Jurkat, Clone E6-1 (cell line): ENCODE results near the gene SHF.

Experiments used
- DNase-seq: peaks from one replicate; pipeline ENCODE4 v3.0.0-alpha.2; 2011; ENCODE audit warnings: low read depth, low spot score
- H3K4me3 ChIP-seq: 2 replicates; pipeline ENCODE4 v1.5.1; 2011; ENCODE audit warnings: mild to moderate bottlenecking, low read length, control low read depth, moderate library complexity

SHF gene

GRCh38 chr15:45117308-45118130 lies 70.2 kb downstream of the SHF start:
- DNase-seq, result no peak
- H3K4me3 ChIP-seq, result no peak overlapping the region
